ENCODE measurements around the gene RGS7BP.
"Not testable (repeated sequence)": the region's sequence is repeated elsewhere in the genome, so short reads cannot be mapped to it uniquely, and the experiment has no call there.

RGS7BP gene

GRCh38 chr5:64505769-64506566 lies at the start of gene RGS7BP:
TSS of gene RGS7BP (plus strand) at chr5:64506015. CDS start at chr5:64506625, 610 bp downstream.
- peak; percentile 9 for DNase-seq

- no peak for DNase-seq
Measured at GRCh38 chr5:64457846-64458245, 48.0 kb upstream of the RGS7BP start.

- no peak for DNase-seq
Measured at GRCh38 chr5:64458948-64459347, 46.9 kb upstream of the RGS7BP start.

- no peak for DNase-seq
Measured at GRCh38 chr5:64462391-64462790, 43.4 kb upstream of the RGS7BP start.

- no peak for DNase-seq
Measured at GRCh38 chr5:64486163-64486562, 19.7 kb upstream of the RGS7BP start.

- DNase-seq: no peak
Measured at GRCh38 chr5:64487283-64487682, 18.5 kb upstream of the RGS7BP start.

- no peak for DNase-seq
Measured at GRCh38 chr5:64489857-64490256, 16.0 kb upstream of the RGS7BP start.

- DNase-seq: no peak
Measured at GRCh38 chr5:64497386-64497785, 8.4 kb upstream of the RGS7BP start.

- no peak for DNase-seq
Measured at GRCh38 chr5:64502196-64502595, 3.6 kb upstream of the RGS7BP start.

GRCh38 chr5:64506567-64507263 lies 900 bp downstream of the RGS7BP start:
- no peak for DNase-seq

GRCh38 chr5:64507264-64507605 lies 1.4 kb downstream of the RGS7BP start:
- no peak for DNase-seq

GRCh38 chr5:64509828-64510227 lies 4.0 kb downstream of the RGS7BP start:
- no peak for DNase-seq

- DNase-seq: no peak
Measured at GRCh38 chr5:64513492-64513891, 7.7 kb downstream of the RGS7BP start.

- DNase-seq: no peak
Measured at GRCh38 chr5:64514612-64515011, 8.8 kb downstream of the RGS7BP start.

GRCh38 chr5:64516216-64516615 lies 10.4 kb downstream of the RGS7BP start:
- no peak for DNase-seq

GRCh38 chr5:64518793-64519192 lies 13.0 kb downstream of the RGS7BP start:
- no peak for DNase-seq

- DNase-seq: no peak
Measured at GRCh38 chr5:64519263-64519662, 13.4 kb downstream of the RGS7BP start.

- DNase-seq: no peak
Measured at GRCh38 chr5:64526734-64527439, 21.1 kb downstream of the RGS7BP start.

- DNase-seq: no peak
Measured at GRCh38 chr5:64530076-64530475, 24.3 kb downstream of the RGS7BP start.

GRCh38 chr5:64532212-64532611 lies 26.4 kb downstream of the RGS7BP start:
- DNase-seq: peak; percentile 54

GRCh38 chr5:64532657-64533056 lies 26.8 kb downstream of the RGS7BP start:
- no peak for DNase-seq

GRCh38 chr5:64534033-64534432 lies 28.2 kb downstream of the RGS7BP start:
- DNase-seq: no peak

- no peak for DNase-seq
Measured at GRCh38 chr5:64557911-64558310, 52.1 kb downstream of the RGS7BP start.

GRCh38 chr5:64558641-64559040 lies 52.8 kb downstream of the RGS7BP start:
- not testable (repeated sequence) for DNase-seq
